Suprapubic skin (tissue), 4 donors: Measurements from ENCODE around the gene SELENOI. TPM values are rescaled to one million over a fixed set of nuclear protein-coding genes. Genes with fewer than 3 reads are reported as not detected.

Experiments
- DNase-seq, 2 donors: peaks; one replicate each; pipeline ENCODE4 v3.0.0-alpha.2; 2019; ENCODE audit warnings: low spot score in 2 of 2
- H3K27ac ChIP-seq: fragments of 200-600 bp; sonication (generic); one replicate; pipeline ENCODE4 v1.5.1; 2019
- H3K27me3 ChIP-seq: fragments of 200-600 bp; sonication (generic); one replicate; pipeline ENCODE4 v1.5.1; 2019
- H3K36me3 ChIP-seq: fragments of 200-600 bp; sonication (generic); one replicate; pipeline ENCODE4 v1.5.1; 2019
- H3K4me1 ChIP-seq: fragments of 200-600 bp; sonication (generic); one replicate; pipeline ENCODE4 v1.5.1; 2019
- H3K4me3 ChIP-seq: fragments of 200-600 bp; sonication (generic); one replicate; pipeline ENCODE4 v1.5.1; 2019; ENCODE audit warnings: mild to moderate bottlenecking
- H3K9me3 ChIP-seq: fragments of 200-600 bp; sonication (generic); one replicate; pipeline ENCODE4 v1.5.1; 2019
- CTCF ChIP-seq, 2 donors: fragments of 200-600 bp in 1 of 2; fragments of 450-650 bp in 1 of 2; sonication (generic) in 1 of 2; IDR thresholded peaks; one replicate each; pipeline ENCODE4 v1.5.1; 2016 to 2019; ENCODE audit warnings: antibody characterized with exemption in 2 of 2, mild to moderate bottlenecking in 1 of 2, moderate library complexity in 1 of 2
- EP300 ChIP-seq: sonication (generic); formaldehyde crosslinking; IDR thresholded peaks from one replicate; pipeline ENCODE4 v1.6.1; 2017; ENCODE audit warnings: antibody characterized with exemption
- POLR2A ChIP-seq, 2 donors: fragments of 450-650 bp; IDR thresholded peaks; one replicate each; pipeline ENCODE4 v1.6.1; 2017; ENCODE audit warnings: antibody characterized with exemption in 2 of 2, mild to moderate bottlenecking in 2 of 2, moderate library complexity in 2 of 2
- POLR2AphosphoS5 ChIP-seq, 3 donors: sonication (generic); formaldehyde crosslinking; IDR thresholded peaks; one replicate each; pipeline ENCODE4 v1.6.1; 2017; ENCODE audit warnings: antibody characterized with exemption in 3 of 3
- WGBS: methylation state at CpG from one replicate; pipeline ENCODE4 v1.1.5; 2018; 5-methylcytosine and 5-hydroxymethylcytosine counted together
- total RNA-seq, 4 donors: library from RNA; depleted of rRNA; stranded (reverse); fragments of >200 nt; gene quantifications; one replicate each; pipeline ENCODE4 v1.1.0, GENCODE V29; 2016

Gene SELENOI
- total RNA-seq, 4 donors from 2014 or later: 23.1 to 41.9 (median 39.4) TPM

- Histone ChIP-seq H3K9me3 (no peaks in the 10 kb centered on the region), H3K27ac (no peak overlapping the region), H3K4me3 (no peak overlapping the region), H3K27me3 (peaks cover 10% of the 10 kb centered on the region), H3K36me3 (no peaks in the 10 kb centered on the region), H3K4me1 (no peaks in the 10 kb centered on the region)
- no peak for TF ChIP-seq EP300
- TF ChIP-seq CTCF (IDR thresholded peaks at IDR 0.05): no peak
- no peak for TF ChIP-seq POLR2AphosphoS5 (IDR thresholded peaks at IDR 0.05)
- TF ChIP-seq POLR2A (IDR thresholded peaks at IDR 0.05): no peak
- 91% methylated on average over 2 of the region's 2 CpGs for WGBS
- no peak for DNase-seq
These were observed 64.9 kb downstream of the SELENOI start for GRCh38 chr2:26410764-26411243.

- Histone ChIP-seq H3K4me3 (no peak overlapping the region), H3K36me3 (no peaks in the 10 kb centered on the region), H3K4me1 (no peaks in the 10 kb centered on the region), H3K27me3 (peaks cover 10% of the 10 kb centered on the region), H3K27ac (no peak overlapping the region), H3K9me3 (no peaks in the 10 kb centered on the region)
- no peak for DNase-seq
- 88% methylated on average over 6 of the region's 6 CpGs for WGBS
- TF ChIP-seq POLR2A (IDR thresholded peaks at IDR 0.05) (no peak), CTCF (IDR thresholded peaks at IDR 0.05) (no peak), POLR2AphosphoS5 (IDR thresholded peaks at IDR 0.05) (no peak), EP300 (no peak)
These were observed 65.5 kb downstream of the SELENOI start for GRCh38 chr2:26411419-26411818.

DNA sequence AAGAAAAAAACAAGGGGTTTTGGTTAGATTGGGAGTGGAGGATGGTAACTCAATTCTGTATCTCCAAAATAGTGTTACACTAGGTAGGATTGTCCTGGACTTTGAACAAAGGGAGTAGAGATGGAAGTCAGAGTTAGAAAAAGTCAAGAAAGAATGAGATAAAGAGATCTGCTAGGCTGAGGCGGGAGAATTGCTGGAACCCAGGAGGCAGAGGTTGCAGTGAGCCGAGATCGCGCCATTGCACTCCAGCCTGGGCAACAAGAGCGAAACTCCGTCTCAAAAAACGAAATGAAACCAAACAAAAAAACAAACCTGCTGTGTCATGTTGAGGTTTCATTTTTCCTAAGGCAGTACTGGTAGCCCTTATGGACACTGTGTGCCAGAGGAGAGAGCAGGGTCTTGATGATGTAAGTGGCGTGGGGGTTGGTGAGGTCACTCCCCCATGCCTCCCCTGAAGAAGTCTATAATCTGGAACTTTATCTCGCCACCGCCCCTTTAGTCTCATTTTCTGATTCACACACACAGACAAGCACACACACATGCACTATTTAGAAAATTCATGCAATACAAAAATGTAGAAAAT, 66.2 kb downstream of the SELENOI start:
- H3K4me1 ChIP-seq: no peaks in the 10 kb centered on the region
- H3K9me3 ChIP-seq: no peaks in the 10 kb centered on the region
- 74% methylated on average over 10 of the region's 10 CpGs for WGBS
- no peaks in the 10 kb centered on the region for H3K36me3 ChIP-seq
- no peak overlapping the region for H3K27ac ChIP-seq
- peaks cover 10% of the 10 kb centered on the region for H3K27me3 ChIP-seq
- peak overlapping the region; percentile 8 for H3K4me3 ChIP-seq
- TF ChIP-seq CTCF (IDR thresholded peaks at IDR 0.05) (no peak), POLR2A (IDR thresholded peaks at IDR 0.05) (no peak), EP300 (no peak)
- no peak for DNase-seq

- Histone ChIP-seq H3K9me3 (no peaks in the 10 kb centered on the region), H3K36me3 (no peaks in the 10 kb centered on the region), H3K4me3 (no peak overlapping the region), H3K27ac (no peak overlapping the region), H3K4me1 (no peaks in the 10 kb centered on the region), H3K27me3 (no peaks in the 10 kb centered on the region)
- 72% methylated on average over 3 of the region's 3 CpGs for WGBS
- DNase-seq: no peak
- TF ChIP-seq POLR2AphosphoS5 (IDR thresholded peaks at IDR 0.05) (no peak), CTCF (IDR thresholded peaks at IDR 0.05) (no peak), EP300 (no peak), POLR2A (IDR thresholded peaks at IDR 0.05) (no peak)
These were observed 68.4 kb downstream of the SELENOI start for GRCh38 chr2:26414311-26414710.

DNA sequence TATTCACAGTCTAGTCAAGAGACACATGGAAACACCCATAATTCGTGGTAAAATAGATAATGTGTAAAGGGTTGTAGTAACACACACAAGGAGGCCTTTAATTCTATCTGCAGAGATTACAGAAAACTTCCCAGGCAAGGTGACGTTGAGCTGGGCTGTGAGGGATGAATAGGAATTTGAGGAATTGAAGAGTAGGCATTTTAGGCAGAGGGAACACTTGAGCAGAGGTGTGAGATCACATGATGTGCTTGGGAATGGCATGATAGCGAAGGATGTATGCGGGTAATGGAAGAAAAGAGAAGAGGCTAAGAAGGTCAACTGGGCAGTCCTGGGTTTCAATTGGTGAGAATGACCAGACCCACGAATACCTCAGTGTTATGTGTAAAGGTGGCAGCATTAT, 76.0 kb downstream of the SELENOI start:
- Histone ChIP-seq H3K4me3 (no peak overlapping the region), H3K27ac (no peak overlapping the region), H3K36me3 (no peaks in the 10 kb centered on the region), H3K9me3 (no peaks in the 10 kb centered on the region), H3K27me3 (no peaks in the 10 kb centered on the region), H3K4me1 (no peaks in the 10 kb centered on the region)
- DNase-seq: no peak
- 88% methylated on average over 5 of the region's 5 CpGs for WGBS
- TF ChIP-seq CTCF (IDR thresholded peaks at IDR 0.05) (no peak), POLR2A (IDR thresholded peaks at IDR 0.05) (no peak), EP300 (no peak), POLR2AphosphoS5 (IDR thresholded peaks at IDR 0.05) (no peak)
